ENCODE measurements around the gene CD164L2.
"Not testable (repeated sequence)": the region's sequence is repeated elsewhere in the genome, so short reads cannot be mapped to it uniquely, and the experiment has no call there.

Gene CD164L2

DNA sequence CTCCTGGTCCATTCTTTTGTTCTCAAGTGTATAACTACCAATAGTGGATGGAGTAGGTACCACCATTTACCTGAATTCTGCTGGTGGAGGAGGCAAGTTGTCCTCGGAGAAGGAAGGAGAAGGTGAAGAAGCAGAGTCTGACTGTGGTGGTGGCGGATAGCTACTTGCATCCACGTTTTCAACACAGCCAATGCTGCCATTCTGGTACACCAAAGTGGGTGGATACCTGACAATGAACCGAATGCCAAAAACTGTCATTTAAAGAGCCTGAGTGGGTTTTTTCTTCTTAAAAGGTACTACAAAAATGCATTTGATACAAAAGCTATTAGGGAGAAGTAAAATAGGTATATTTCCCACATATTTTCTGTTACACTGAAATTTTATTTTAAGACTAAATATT lies 29.4 kb upstream of the CD164L2 start:
- Mint-ChIP-seq H3K36me3 (peaks cover 8% of the 10 kb centered on the region), H3K27ac (no peak overlapping the region), H3K9me3 (ENCODE audit: low read depth) (no peaks in the 10 kb centered on the region), H3K4me3 (no peak overlapping the region), H3K4me1 (ENCODE audit: low read depth) (peaks cover 13% of the 10 kb centered on the region), H3K27me3 (no peaks in the 10 kb centered on the region)

- Mint-ChIP-seq H3K9me3 (ENCODE audit: low read depth) (no peaks in the 10 kb centered on the region), H3K27ac (no peak overlapping the region), H3K4me1 (ENCODE audit: low read depth) (no peaks in the 10 kb centered on the region), H3K27me3 (no peaks in the 10 kb centered on the region), H3K4me3 (no peak overlapping the region), H3K36me3 (peaks cover 8% of the 10 kb centered on the region)
Observed at GRCh38 chr1:27410709-27411108, 27.6 kb upstream of the CD164L2 start.

GRCh38 chr1:27409669-27410068 lies 26.5 kb upstream of the CD164L2 start:
- no peaks in the 10 kb centered on the region for H3K9me3 Mint-ChIP-seq (ENCODE audit: low read depth)
- H3K36me3 Mint-ChIP-seq = peaks cover 3% of the 10 kb centered on the region
- no peaks in the 10 kb centered on the region for H3K27me3 Mint-ChIP-seq
- H3K27ac Mint-ChIP-seq = no peak overlapping the region
- H3K4me3 Mint-ChIP-seq = no peak overlapping the region
- no peaks in the 10 kb centered on the region for H3K4me1 Mint-ChIP-seq (ENCODE audit: low read depth)

GRCh38 chr1:27408151-27408550 lies 25.0 kb upstream of the CD164L2 start:
- Mint-ChIP-seq H3K9me3 (ENCODE audit: low read depth) (no peaks in the 10 kb centered on the region), H3K27ac (no peak overlapping the region), H3K4me3 (no peak overlapping the region), H3K27me3 (no peaks in the 10 kb centered on the region), H3K36me3 (peaks cover 3% of the 10 kb centered on the region), H3K4me1 (ENCODE audit: low read depth) (peaks cover 11% of the 10 kb centered on the region)

GRCh38 chr1:27406791-27407190 lies 23.7 kb upstream of the CD164L2 start:
- H3K4me1 Mint-ChIP-seq (ENCODE audit: low read depth) = peaks cover 20% of the 10 kb centered on the region
- not testable (repeated sequence) for H3K27ac Mint-ChIP-seq; H3K4me3 Mint-ChIP-seq; H3K9me3 Mint-ChIP-seq (ENCODE audit: low read depth); H3K27me3 Mint-ChIP-seq; H3K36me3 Mint-ChIP-seq

GRCh38 chr1:27406362-27406680 lies 23.2 kb upstream of the CD164L2 start:
- Mint-ChIP-seq H3K4me1 (ENCODE audit: low read depth) (peaks cover 22% of the 10 kb centered on the region), H3K27ac (no peak overlapping the region), H3K27me3 (no peaks in the 10 kb centered on the region), H3K4me3 (no peak overlapping the region), H3K36me3 (peaks cover 3% of the 10 kb centered on the region), H3K9me3 (ENCODE audit: low read depth) (no peaks in the 10 kb centered on the region)

DNA sequence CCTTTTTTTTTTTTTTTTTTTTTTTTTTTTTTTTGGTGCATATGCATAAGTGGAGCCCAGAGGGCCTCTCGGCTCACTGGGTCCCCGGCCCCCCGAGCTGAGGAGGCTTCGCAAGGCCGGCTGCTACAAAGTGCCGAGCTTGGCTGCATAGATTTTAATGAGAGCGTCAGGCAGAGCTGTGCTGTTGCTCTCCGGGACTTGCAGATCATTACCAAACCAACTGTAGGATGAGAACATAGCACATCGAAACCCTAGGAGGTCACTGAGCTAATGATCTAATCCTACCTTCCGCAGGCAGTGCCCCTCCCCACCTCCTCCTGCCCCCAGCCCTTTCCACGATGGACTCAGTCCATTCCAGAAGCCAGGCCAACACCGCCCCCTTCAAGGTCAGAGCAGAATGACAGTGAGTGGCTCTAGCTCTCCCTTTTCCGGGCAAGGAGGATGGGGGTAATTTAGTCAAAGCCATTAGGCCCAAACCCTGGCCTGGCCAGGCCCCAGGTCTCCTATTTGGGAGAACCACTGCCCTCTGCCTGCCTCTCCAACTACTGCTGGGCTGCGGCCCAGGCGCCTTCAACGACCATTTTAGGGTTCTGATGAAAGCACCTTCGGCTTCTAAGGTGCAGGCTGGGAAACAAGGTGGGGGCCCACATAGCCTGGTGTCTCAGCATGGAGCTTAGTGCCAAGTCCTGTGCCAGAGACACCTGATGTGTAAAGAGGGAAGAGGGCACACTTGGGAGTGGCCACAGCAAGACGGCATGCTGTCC lies 22.6 kb upstream of the CD164L2 start:
- H3K27ac Mint-ChIP-seq; H3K36me3 Mint-ChIP-seq; H3K4me3 Mint-ChIP-seq; H3K27me3 Mint-ChIP-seq; H3K9me3 Mint-ChIP-seq (ENCODE audit: low read depth): not testable (repeated sequence)
- peaks cover 22% of the 10 kb centered on the region for H3K4me1 Mint-ChIP-seq (ENCODE audit: low read depth)

DNA sequence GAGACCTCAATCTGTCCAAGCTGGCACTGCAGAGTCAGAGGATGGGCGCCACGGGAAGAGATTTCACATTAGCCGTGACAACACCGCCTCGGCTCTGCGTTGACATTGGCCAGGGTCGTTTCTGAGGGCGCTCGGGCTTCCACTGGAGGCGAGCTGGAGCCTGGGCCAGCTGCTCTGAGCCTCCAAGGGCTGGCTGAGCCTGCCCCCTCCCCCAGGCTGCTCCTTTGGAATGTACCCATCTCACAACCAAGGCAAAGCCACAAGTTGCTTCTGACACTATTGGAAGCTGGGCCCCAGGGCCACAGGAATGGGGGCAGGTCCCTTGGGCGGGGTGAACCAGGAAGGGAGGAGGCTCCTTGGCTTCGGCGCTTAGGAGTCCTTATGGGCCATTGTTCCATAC lies 21.9 kb upstream of the CD164L2 start:
- no peak overlapping the region for H3K27ac Mint-ChIP-seq
- no peak overlapping the region for H3K4me3 Mint-ChIP-seq
- no peaks in the 10 kb centered on the region for H3K9me3 Mint-ChIP-seq (ENCODE audit: low read depth)
- no peaks in the 10 kb centered on the region for H3K36me3 Mint-ChIP-seq
- H3K27me3 Mint-ChIP-seq = no peaks in the 10 kb centered on the region
- H3K4me1 Mint-ChIP-seq (ENCODE audit: low read depth) = peaks cover 22% of the 10 kb centered on the region

DNA sequence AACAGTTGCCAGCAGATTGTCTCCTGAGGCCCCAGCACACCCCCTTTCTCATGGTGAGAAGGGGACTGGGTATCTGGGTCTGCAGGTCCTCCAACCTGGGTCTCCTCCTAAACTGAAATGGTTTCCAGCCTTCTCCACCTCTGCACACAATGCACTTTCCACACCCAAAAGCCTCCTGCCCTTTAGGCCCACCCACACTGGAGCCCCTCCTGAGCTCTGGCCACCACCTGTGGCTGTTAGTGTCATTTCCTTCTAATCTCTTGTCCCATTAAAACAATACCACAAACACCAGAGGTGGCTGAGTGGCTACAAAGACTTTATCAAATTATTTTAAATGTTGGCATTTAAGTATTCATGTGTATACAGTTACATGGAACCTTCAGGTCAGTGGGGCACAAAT lies 20.8 kb upstream of the CD164L2 start:
- Mint-ChIP-seq H3K4me1 (ENCODE audit: low read depth) (peaks cover 22% of the 10 kb centered on the region), H3K27ac (peak overlapping the region; percentile 86), H3K36me3 (no peaks in the 10 kb centered on the region), H3K4me3 (no peak overlapping the region), H3K27me3 (no peaks in the 10 kb centered on the region), H3K9me3 (ENCODE audit: low read depth) (no peaks in the 10 kb centered on the region)

DNA sequence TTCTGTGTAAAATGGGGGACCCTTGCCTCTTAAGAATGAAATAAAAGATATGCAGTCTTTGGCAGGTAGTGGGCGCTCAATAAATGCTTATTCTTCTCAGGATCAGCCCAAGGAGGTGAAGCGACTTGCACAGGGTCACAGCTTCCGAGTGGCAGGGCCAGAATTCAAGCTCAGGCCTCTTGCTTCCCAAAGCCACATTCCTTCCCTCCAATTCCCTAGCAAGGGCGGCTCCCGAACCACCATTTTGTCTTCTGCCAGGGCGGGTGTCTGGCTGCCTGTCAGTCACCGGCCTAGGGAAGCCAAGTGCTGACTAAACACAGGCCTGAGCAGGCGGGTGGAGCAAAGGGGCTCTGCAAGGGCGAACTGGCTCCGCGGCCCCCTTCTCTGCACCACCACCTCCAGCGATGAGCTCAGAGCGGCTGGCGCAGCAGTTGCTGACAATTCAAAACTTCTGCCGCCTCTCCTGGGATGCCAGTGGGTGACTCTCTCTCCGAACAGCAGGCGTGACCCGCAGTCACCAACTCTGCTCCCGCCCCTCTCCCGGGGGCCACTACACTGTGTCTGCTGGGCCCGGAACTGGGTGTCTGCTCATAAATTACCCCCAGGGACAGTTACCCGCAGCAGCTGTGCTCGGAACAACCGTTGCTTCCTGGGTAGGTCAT lies 20.1 kb upstream of the CD164L2 start:
- Mint-ChIP-seq H3K4me3 (no peak overlapping the region), H3K27ac (peak overlapping the region; percentile 80), H3K4me1 (ENCODE audit: low read depth) (peaks cover 22% of the 10 kb centered on the region), H3K9me3 (ENCODE audit: low read depth) (no peaks in the 10 kb centered on the region), H3K27me3 (no peaks in the 10 kb centered on the region), H3K36me3 (no peaks in the 10 kb centered on the region)

- Mint-ChIP-seq H3K9me3 (ENCODE audit: low read depth) (no peaks in the 10 kb centered on the region), H3K27me3 (no peaks in the 10 kb centered on the region), H3K36me3 (no peaks in the 10 kb centered on the region), H3K4me3 (no peak overlapping the region), H3K27ac (no peak overlapping the region), H3K4me1 (ENCODE audit: low read depth) (peaks cover 22% of the 10 kb centered on the region)
Observed at GRCh38 chr1:27402349-27402754, 19.2 kb upstream of the CD164L2 start.

DNA sequence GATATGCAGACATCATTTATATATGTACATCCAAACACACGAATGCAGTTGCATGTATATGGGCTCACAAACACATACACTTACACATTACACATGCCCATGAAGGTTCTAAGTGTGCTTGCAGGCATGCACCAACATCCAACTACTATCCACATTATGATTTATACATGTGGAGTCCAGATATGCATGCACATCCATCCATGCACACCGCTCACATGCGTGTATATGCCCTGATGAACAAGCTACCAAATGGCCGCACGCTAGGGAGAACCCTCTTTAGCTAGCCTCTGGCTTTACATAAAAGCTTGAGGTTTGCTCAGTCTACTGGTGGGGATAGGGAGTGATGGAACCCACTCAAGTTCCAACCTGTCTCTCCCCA lies 17.8 kb upstream of the CD164L2 start:
- Mint-ChIP-seq H3K4me3 (no peak overlapping the region), H3K4me1 (ENCODE audit: low read depth) (peaks cover 22% of the 10 kb centered on the region), H3K36me3 (no peaks in the 10 kb centered on the region), H3K9me3 (ENCODE audit: low read depth) (no peaks in the 10 kb centered on the region), H3K27me3 (no peaks in the 10 kb centered on the region), H3K27ac (no peak overlapping the region)

DNA sequence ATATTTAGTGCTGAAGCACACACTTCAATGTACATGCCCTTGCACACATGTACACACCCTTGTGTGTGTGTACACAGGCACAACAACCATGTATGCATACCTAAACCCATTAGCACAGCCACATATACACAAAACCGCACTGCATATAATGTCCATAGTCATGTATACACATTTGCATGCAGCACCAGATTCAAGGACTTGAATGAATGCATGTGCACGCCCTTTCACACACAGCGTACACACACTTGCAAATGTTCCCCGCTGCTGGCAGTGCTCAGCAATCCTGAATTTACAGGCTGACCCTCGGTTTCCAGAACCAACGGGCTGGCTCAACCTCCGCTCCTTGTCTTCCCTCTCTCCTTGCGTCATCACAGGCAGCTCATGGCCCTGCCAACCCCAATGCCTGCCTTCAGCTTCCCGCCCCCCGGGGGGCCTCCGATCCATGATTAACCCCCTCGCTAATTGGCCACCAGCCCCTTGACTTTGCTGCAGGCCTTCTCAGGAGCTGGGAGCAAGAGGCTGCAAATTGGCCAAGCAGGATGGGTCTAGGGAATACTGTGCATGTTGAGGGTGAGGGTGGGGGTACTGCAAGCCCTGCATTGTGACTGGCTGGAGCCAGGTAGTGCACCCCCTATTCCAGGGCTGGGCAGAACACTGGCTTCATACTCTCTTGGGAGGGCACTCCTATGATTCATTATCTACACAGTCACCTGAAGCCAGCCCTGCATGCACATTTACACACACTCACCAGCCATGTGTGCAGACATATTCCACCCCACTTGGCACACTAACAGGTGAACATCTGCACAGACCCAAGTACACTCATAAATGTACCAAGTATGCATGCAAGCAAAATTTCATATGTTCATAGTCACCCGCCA lies 17.2 kb upstream of the CD164L2 start:
- H3K27ac Mint-ChIP-seq = no peak overlapping the region
- no peak overlapping the region for H3K4me3 Mint-ChIP-seq
- H3K4me1 Mint-ChIP-seq (ENCODE audit: low read depth) = peaks cover 22% of the 10 kb centered on the region
- H3K9me3 Mint-ChIP-seq (ENCODE audit: low read depth) = no peaks in the 10 kb centered on the region
- no peaks in the 10 kb centered on the region for H3K27me3 Mint-ChIP-seq
- no peaks in the 10 kb centered on the region for H3K36me3 Mint-ChIP-seq

DNA sequence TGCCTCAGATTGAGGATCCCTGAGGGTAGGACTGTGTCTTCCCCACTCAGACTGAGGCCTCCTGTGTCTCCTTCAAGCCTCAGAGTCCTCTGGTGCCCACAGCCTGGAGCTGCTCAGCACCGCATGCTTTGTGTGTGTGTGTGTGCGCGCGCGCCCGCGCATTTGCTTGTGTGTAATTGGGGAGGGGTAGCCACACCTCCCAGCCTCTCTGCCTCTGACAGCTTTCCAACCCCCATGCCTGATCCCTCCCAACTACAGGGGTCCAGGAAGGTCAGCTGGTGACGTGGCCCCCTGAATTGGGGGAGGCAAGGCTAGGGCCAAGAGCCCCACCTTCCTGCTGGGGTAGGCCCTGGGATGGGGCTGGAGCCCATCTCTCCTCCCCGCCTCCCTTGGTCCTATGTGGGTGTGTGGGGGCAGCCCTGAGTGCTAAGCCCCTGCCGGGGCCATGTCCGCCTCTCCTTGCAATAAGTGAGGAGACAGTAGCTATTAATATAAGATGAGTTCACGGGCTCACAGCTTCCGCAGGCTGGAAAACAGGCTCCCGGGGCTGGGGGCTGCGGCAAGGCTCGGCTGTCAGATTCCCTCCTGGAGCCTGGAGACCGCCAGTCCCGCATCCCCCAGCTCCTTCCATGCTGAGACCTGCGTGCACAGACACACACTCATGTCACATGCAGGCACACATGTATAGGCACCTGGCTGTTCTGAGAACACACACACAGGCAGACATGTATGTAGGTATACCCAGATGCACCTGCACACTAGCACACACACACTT lies 16.3 kb upstream of the CD164L2 start:
- H3K4me1 Mint-ChIP-seq (ENCODE audit: low read depth) = peaks cover 24% of the 10 kb centered on the region
- H3K36me3 Mint-ChIP-seq = no peaks in the 10 kb centered on the region
- no peak overlapping the region for H3K27ac Mint-ChIP-seq
- H3K9me3 Mint-ChIP-seq (ENCODE audit: low read depth) = no peaks in the 10 kb centered on the region
- no peaks in the 10 kb centered on the region for H3K27me3 Mint-ChIP-seq
- H3K4me3 Mint-ChIP-seq = no peak overlapping the region

All from activated naive CD8-positive, alpha-beta T cell (primary cell).